GM21447 (cell line): Measurements from ENCODE around the gene U2SURP.
"Not testable (repeated sequence)": the region's sequence is repeated elsewhere in the genome, so short reads cannot be mapped to it uniquely, and the experiment has no call there.

Experiments used
- ATAC-seq: cut with Tn5 transposase; IDR thresholded peaks from one replicate; pipeline ENCODE4 v1.9.1; 2021; ENCODE audit not compliant: unreplicated experiment

The U2SURP gene

DNA sequence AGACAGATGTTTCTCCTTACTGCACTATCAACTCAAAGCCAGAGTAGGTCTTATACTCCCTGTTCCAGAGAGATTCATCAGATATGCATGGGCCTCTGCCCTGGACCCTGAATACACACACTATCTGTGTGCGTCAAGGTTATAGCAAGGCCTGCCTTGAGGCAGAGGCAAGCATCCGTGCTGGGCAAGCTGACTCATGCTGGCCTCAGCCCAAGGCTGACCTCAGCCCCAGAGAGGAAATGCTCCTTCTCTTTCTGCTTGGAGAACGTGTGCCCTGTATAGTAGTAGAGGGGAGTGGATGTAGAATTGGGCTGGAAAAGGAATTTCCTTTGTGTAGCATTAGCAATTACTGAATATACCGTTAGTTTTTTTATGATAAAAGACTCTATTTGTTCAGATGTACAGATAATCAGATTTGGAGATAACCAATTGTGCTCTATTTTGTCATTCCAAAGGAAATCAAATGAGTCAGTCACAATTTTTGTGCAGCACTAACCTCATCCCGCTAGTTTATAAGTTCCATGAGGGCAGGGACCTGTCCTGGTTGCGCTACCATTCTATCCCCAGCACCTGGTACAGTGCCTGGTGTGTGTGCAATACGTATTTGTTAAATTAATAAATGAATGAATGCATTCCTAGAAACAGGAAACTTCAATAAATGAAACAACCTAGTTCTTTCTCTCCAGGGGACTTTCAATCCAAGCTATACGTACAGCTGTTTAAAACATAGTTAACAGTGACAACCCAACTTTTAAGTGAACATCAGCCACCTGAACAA lies 24.6 kb upstream of the U2SURP start:
- ATAC-seq: no peak

GRCh38 chr3:142977399-142977728 lies 24.0 kb upstream of the U2SURP start:
- ATAC-seq: no peak

DNA sequence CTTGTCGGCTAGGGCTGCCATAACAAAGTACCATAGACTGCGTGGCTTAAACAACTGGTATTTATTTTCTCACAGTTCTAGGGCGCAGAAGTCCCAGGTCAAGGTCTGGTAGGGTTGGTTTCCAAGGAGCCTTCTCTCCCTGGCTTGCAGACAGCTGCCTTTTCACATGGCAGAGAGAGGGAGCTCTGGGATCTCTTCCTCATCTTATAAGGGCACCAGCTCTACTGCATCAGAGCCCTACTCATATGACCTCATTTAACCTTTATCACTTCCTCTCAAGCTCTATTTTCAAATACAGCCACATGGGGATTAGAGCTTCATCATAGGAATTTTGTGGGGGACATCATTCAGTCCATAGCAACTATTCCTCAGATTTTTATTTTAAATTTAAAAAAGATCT lies 20.3 kb upstream of the U2SURP start:
- ATAC-seq: no peak

- no peak for ATAC-seq
Measured at GRCh38 chr3:142982038-142982773, 19.2 kb upstream of the U2SURP start.

- no peak for ATAC-seq
Measured at GRCh38 chr3:142983318-142983717, 18.1 kb upstream of the U2SURP start.

DNA sequence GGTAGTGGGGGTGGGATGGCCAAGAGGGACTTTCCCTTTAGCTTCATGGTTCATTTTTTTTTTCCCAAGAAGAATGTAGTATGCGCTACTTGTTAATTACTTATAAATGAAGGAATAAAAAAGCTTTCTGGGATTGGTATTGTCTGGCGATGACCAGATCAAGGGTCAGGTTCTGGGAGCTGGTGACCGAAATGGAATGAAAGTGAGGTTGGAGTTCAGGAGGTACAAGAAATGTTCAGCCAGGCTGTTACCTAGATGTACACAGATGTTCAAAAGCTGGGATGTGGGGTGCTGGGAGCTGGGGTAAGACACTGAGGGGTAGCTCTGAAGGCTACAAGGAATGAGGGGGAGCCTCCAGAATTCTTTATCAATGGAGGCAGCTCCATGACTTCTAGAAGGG lies 17.1 kb upstream of the U2SURP start:
- ATAC-seq: no peak

- no peak for ATAC-seq
Measured at GRCh38 chr3:142987080-142987700, 14.2 kb upstream of the U2SURP start.

GRCh38 chr3:142987707-142988106 lies 13.7 kb upstream of the U2SURP start:
- no peak for ATAC-seq

DNA sequence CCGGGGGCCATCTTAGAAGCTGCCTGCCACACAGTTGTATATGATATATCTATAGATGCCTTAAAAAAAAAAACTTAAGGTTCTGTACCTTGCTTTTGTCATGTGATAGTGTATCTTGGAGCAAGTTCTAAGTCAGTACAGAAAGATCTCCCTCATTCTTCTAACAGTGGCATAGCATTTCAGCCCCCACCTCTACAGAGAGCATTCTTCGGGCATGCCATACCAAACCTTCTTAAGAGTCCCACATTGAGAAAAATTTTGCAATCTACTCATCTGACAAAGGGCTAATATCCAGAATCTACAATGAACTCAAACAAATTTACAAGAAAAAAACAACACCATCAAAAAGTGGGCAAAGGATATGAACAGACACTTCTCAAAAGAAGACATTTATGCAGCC lies 13.1 kb upstream of the U2SURP start:
- not testable (repeated sequence) for ATAC-seq

DNA sequence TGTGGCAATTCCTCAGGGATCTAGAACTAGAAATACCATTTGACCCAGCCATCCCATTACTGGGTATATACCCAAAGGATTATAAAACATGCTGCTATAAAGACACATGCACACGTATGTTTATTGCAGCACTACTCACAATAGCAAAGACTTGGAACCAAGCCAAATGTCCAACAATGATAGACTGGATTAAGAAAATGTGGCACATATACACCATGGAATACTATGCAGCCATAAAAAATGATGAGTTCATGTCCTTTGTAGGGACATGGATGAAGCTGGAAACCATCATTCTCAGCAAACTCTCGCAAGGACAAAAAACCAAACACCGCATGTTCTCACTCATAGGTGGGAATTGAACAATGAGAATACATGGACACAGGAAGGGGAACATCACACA lies 12.5 kb upstream of the U2SURP start:
- not testable (repeated sequence) for ATAC-seq

- ATAC-seq: no peak
Measured at GRCh38 chr3:142990721-142991120, 10.6 kb upstream of the U2SURP start.

GRCh38 chr3:142992323-142992722 lies 9.0 kb upstream of the U2SURP start:
- no peak for ATAC-seq

DNA sequence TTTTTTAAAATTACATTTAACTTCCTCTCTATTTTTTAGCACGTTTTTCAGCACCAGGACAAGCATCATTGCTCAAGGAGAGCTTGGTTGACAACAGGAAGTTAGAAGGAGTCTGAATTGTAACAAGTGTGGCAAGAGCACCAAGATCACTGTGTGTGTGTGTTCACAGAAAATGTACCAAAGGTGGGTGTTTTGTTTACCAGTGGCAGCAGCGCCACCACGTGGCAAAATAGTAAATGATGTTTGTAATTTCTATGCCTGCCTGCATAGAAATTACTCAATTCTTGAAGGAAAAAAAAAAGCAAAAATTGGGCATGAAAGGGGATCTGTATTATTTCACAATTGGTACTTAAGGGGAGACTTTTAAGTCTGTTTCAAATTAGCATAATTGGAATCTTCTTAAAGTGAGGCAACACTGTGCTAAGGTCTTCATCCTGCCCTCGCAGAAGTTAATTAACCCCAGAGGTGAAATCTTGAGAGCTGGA lies 7.4 kb upstream of the U2SURP start:
- peak; percentile 67 for ATAC-seq

DNA sequence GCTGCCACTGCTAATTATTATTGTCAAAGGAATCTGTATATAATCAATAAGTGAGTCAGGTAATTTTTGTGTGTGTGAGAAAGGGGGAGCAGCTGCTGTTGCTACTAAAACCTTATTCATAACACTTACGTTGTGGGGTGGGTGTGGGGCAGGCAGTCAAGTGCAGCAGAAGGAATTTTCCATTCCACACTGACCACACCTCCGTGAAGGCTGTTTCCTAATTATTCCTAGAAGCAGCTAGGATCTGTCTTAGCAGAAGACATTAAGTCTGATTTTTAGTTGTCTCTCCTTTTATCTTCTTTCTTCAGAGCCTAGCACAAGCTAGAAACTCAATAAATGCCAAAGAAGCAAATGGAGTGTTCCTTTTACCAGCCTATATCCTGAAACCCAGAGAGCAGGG lies 4.0 kb upstream of the U2SURP start:
- no peak for ATAC-seq

GRCh38 chr3:142998439-142998838 lies 2.9 kb upstream of the U2SURP start:
- ATAC-seq: no peak

DNA sequence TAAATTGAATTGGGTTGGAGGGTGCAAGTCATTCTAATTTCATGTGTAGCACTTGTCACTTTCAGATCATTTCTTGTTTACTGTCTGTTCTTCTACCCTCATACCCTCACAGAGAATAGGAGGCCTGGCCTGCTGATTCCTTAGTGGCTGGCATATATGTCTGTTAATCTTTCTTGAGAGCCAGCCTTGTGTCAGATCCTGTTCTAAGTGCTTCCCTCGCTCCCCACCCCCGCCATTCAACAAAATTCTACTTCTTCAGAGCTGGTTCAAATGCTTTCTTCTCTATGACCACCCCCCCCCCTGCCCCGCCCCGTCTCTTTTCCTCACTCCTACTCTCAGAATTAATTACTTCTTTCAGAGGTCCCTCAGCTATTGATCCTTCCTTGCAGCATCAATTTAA lies 1.5 kb upstream of the U2SURP start:
- no peak for ATAC-seq

DNA sequence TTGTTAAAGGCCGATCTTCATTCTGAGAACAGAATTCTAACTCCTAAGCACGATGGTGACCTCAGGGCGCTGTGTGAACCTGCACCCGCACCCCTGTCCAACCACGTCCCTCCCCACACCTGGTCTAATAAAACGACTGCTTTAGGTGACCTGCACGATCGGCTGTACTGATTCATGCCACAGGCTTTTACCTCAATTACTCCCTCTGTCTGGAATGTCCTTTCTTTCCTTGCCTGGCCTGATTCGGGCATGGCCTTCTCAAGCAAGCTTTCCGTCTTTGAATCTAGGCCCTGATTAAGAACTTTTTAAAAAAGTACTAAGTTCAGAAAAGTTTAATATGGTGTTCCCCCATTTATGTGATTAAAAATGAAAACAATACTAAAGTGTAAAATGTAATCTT lies 842 bp upstream of the U2SURP start:
- no peak for ATAC-seq

- ATAC-seq: peak; percentile 78
Measured at GRCh38 chr3:143001034-143001368, 369 bp upstream of the U2SURP start.

GRCh38 chr3:143002083-143002712 lies 828 bp downstream of the U2SURP start:
- ATAC-seq: peak; percentile 28

- no peak for ATAC-seq
Measured at GRCh38 chr3:143002727-143003126, 1.4 kb downstream of the U2SURP start.

DNA sequence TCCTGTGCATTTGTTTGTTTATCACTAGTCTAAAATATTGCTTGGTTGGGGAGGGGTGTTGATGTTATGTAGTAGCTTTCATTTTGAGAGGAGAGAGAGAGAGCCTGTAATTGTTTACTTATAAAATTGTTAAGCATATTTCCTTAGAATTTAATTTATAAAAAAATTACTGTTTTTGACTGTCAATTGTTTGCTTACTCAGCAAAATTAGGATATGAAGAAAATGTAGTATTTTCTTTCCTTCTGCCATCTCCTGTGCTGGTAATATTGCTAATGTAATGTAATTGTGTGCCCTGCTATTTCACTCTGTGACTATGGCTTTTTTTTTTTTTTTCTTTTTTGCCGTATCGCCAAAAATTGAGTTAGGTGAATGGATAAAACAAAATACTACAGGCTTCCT lies 3.5 kb downstream of the U2SURP start:
- no peak for ATAC-seq

DNA sequence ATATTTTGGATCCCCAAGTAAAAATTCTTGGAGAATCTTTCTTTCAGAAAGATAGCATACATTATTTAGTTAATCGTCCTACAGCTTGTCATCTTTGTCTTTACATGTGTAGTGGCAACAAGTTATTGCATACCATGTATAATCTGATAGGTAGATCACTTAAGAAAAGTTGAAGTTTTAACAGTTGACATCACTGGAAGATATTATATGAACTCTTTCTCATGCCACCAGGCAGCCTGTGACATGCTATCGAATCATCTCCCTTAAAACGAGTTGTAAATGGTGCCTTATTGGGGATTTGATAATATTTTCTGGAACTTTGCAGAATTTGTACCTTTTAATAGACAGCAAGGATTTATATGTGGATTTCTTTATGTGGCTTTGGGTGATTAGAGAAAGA lies 8.7 kb downstream of the U2SURP start:
- no peak for ATAC-seq
